ENCODE measurements around the gene BEAN1.
"Not testable (repeated sequence)": the region's sequence is repeated elsewhere in the genome, so short reads cannot be mapped to it uniquely, and the experiment has no call there.

- TF ChIP-seq CTCF, POLR2AphosphoS5, EP300 (IDR thresholded peaks at IDR 0.05): not testable (repeated sequence)
Measured at GRCh38 chr16:66453230-66453629, 26.1 kb downstream of the BEAN1 start.
